OCI-LY7 (cell line): Measurements from ENCODE around the gene ORC4.

Experiments used
- CTCF ChIP-seq: fragments of 200-600 bp; sonication (generic); conservative IDR thresholded peaks from 2 replicates; pipeline ENCODE4 v1.5.1; 2014; ENCODE audit warnings: mild to moderate bottlenecking, antibody characterized with exemption, low read length, moderate library complexity, mixed read lengths
- EZH2phosphoT487 ChIP-seq: fragments of 200-600 bp; sonication (generic); IDR thresholded peaks from 2 replicates; pipeline ENCODE4 v1.6.1; 2018; ENCODE audit warnings: low read depth, borderline replicate concordance, mild to moderate bottlenecking, mixed run types, antibody characterized with exemption, low read length, moderate library complexity, mixed read lengths

- TF ChIP-seq CTCF = no peak
- TF ChIP-seq EZH2phosphoT487 = no peak
Measured at GRCh38 chr2:147939313-147939712, 81.2 kb downstream of the ORC4 start.
